HCT116 (cell line): Measurements from ENCODE around the gene ERCC5. TPM values are rescaled to one million over a fixed set of nuclear protein-coding genes. Genes with fewer than 3 reads are reported as not detected.

Experiments
- ATAC-seq: fragments of 200-7000 bp; cut with Tn5 transposase; 2 replicates; pipeline ENCODE4 v1.9.1; 2020; ENCODE audit warnings: mild to moderate bottlenecking, moderate library complexity
- BruUV-seq: library from RNA; stranded (reverse); fragments of 400-500 nt; replicated peaks from 2 replicates; lab custom pipeline; 2021; lab: Mats Ljungman, UMichigan
- CTCF ChIA-PET: fragments of 300-600 bp; sonication (Branson Sonifier 250); formaldehyde crosslinking; loops from one replicate; lab custom pipeline; 2021; ENCODE audit warnings: antibody characterized with exemption; lab: Charles Lee
- POLR2A ChIA-PET: fragments of 300-600, 350-600 bp; sonication (Branson Sonifier 250); formaldehyde crosslinking; loops from one replicate; lab custom pipeline; 2021; ENCODE audit warnings: antibody characterized with exemption; lab: Charles Lee
- RAD21 ChIA-PET, 2 experiments: fragments of 300-600 bp; sonication (Branson Sonifier 250); formaldehyde crosslinking; loops; one replicate each; lab custom pipeline; 2023; ENCODE audit warnings: low total read pairs in 2 of 2; ENCODE audit not compliant: uncharacterized antibody in 2 of 2, unreplicated experiment in 2 of 2, low non-redundant PET in 1 of 2; lab: Charles Lee
- DNase-seq: peaks from one replicate; pipeline ENCODE4 v3.0.0-alpha.2; 2010; ENCODE audit warnings: low read depth, low spot score
- H2AFZ ChIP-seq: fragments of 200-600 bp; shearing (Covaris generic), sonication (generic); 2 replicates; pipeline ENCODE4 v1.6.1; 2017; ENCODE audit warnings: low read depth, mixed run types, mixed read lengths, antibody characterized with exemption, low read length; ENCODE audit not compliant: poor library complexity, severe bottlenecking
- H3K27ac ChIP-seq: 2 replicates; pipeline ENCODE4 v1.5.1; 2012; ENCODE audit warnings: low read depth, low read length
- H3K27me3 ChIP-seq: fragments of 200-600 bp; sonication (generic); 2 replicates; pipeline ENCODE4 v1.6.1; 2016; ENCODE audit warnings: mixed run types, low read length, mixed read lengths; ENCODE audit not compliant: insufficient read depth
- H3K36me3 ChIP-seq, 2 experiments: fragments of 200-500 bp in 1 of 2; fragments of 200-600 bp in 1 of 2; sonication (Bioruptor generic) in 1 of 2; sonication (generic) in 1 of 2; 2 replicates each; pipeline versions ENCODE4 v1.5.1 to v1.6.1; 2014 to 2016; ENCODE audit warnings: low read length in 2 of 2, inconsistent platforms in 1 of 2, mixed read lengths in 1 of 2, mixed run types in 1 of 2; ENCODE audit not compliant: insufficient read depth in 2 of 2, control insufficient read depth in 1 of 2
- H3K4me1 ChIP-seq, 2 experiments: fragments of 200-600 bp in 1 of 2; sonication (generic) in 1 of 2; 2 replicates each; pipeline versions ENCODE4 v1.5.1 to v1.6.1; 2012 to 2017; ENCODE audit warnings: low read length in 2 of 2, inconsistent platforms in 1 of 2, mild to moderate bottlenecking in 1 of 2, mixed read lengths in 1 of 2, mixed run types in 1 of 2, moderate library complexity in 1 of 2; ENCODE audit not compliant: insufficient read depth in 2 of 2, control insufficient read depth in 1 of 2
- H3K4me2 ChIP-seq: fragments of 200-600 bp; sonication (generic); 2 replicates; pipeline ENCODE4 v1.6.1; 2017; ENCODE audit warnings: mixed run types, low read length, mixed read lengths
- H3K4me3 ChIP-seq, 2 experiments: fragments of 200-600 bp in 1 of 2; sonication (generic) in 1 of 2; replicated peaks in 1 of 2; 2 replicates each; pipeline ENCODE4 v1.5.1; 2011 to 2016; ENCODE audit warnings: low read length in 2 of 2, control low read depth in 1 of 2, low read depth in 1 of 2, mild to moderate bottlenecking in 1 of 2, mixed read lengths in 1 of 2, mixed run types in 1 of 2
- H3K79me2 ChIP-seq: fragments of 200-600 bp; sonication (generic); 2 replicates; pipeline ENCODE4 v1.6.1; 2017; ENCODE audit warnings: mild to moderate bottlenecking, mixed run types, low read length, moderate library complexity, mixed read lengths; ENCODE audit not compliant: insufficient read depth
- H3K9ac ChIP-seq: fragments of 200-600 bp; sonication (generic); 2 replicates; pipeline ENCODE4 v1.6.1; 2016; ENCODE audit warnings: low read length, mixed read lengths
- H3K9me2 ChIP-seq: fragments of 200-600 bp; sonication (generic), shearing (Covaris generic); 2 replicates; pipeline ENCODE4 v1.6.1; 2017; ENCODE audit warnings: mixed run types, mild to moderate bottlenecking, moderate library complexity; ENCODE audit not compliant: insufficient read depth
- H3K9me3 ChIP-seq, 2 experiments: fragments of 200-500 bp in 1 of 2; fragments of 200-600 bp in 1 of 2; sonication (Bioruptor generic) in 1 of 2; sonication (generic) in 1 of 2; 2 replicates each; pipeline ENCODE4 v1.6.1; 2014 to 2017; ENCODE audit warnings: low read length in 2 of 2, mixed read lengths in 2 of 2, inconsistent platforms in 1 of 2, low read depth in 1 of 2, mild to moderate bottlenecking in 1 of 2, mixed run types in 1 of 2, moderate library complexity in 1 of 2; ENCODE audit not compliant: control insufficient read depth in 1 of 2, insufficient read depth in 1 of 2
- H4K20me1 ChIP-seq: fragments of 200-600 bp; sonication (generic), shearing (Covaris generic); 2 replicates; pipeline ENCODE4 v1.6.1; 2017; ENCODE audit warnings: mixed run types, mild to moderate bottlenecking, moderate library complexity; ENCODE audit not compliant: insufficient read depth
- ATF3 ChIP-seq: IDR thresholded peaks from 2 replicates; pipeline ENCODE4 v1.6.1; 2012
- CBX3 ChIP-seq: IDR thresholded peaks from 2 replicates; pipeline ENCODE4 v1.6.1; 2012; ENCODE audit warnings: low read depth
- CEBPB ChIP-seq: IDR thresholded peaks from 2 replicates; pipeline ENCODE4 v1.6.1; 2012; ENCODE audit warnings: low read depth
- EGR1 ChIP-seq: IDR thresholded peaks from 2 replicates; pipeline ENCODE4 v1.6.1; 2012; ENCODE audit warnings: low read depth
- ELF1 ChIP-seq: IDR thresholded peaks from 2 replicates; pipeline ENCODE4 v1.6.1; 2012; ENCODE audit warnings: low read depth, borderline replicate concordance
- EZH2phosphoT487 ChIP-seq: fragments of 200-600 bp; IDR thresholded peaks from 2 replicates; pipeline ENCODE4 v1.6.1; 2018; ENCODE audit warnings: antibody characterized with exemption, borderline replicate concordance
- JUND ChIP-seq: IDR thresholded peaks from 2 replicates; pipeline ENCODE4 v1.6.1; 2012
- POLR2AphosphoS5 ChIP-seq: IDR thresholded peaks from 2 replicates; pipeline ENCODE4 v1.6.1; 2011; ENCODE audit warnings: mild to moderate bottlenecking, low read depth, low read length, moderate library complexity
- REST ChIP-seq: IDR thresholded peaks from 2 replicates; pipeline ENCODE4 v1.6.1; 2012; ENCODE audit warnings: low read depth
- SIN3A ChIP-seq: IDR thresholded peaks from 2 replicates; pipeline ENCODE4 v1.6.1; 2012; ENCODE audit warnings: low read depth
- SP1 ChIP-seq: IDR thresholded peaks from 2 replicates; pipeline ENCODE4 v1.6.1; 2012; ENCODE audit warnings: low read depth
- YY1 ChIP-seq: IDR thresholded peaks from 2 replicates; pipeline ENCODE4 v1.6.1; 2011; ENCODE audit warnings: low read length, low read depth, moderate library complexity, mild to moderate bottlenecking; ENCODE audit not compliant: insufficient replicate concordance; ENCODE audit errors: extremely low read depth
- ZBTB33 ChIP-seq: IDR thresholded peaks from 2 replicates; pipeline ENCODE4 v1.6.1; 2011; ENCODE audit warnings: mild to moderate bottlenecking, low read length, moderate library complexity; ENCODE audit not compliant: insufficient replicate concordance; ENCODE audit errors: extremely low read depth
- ZNF274 ChIP-seq: fragments of 200-500 bp; sonication (Bioruptor generic); IDR thresholded peaks from 2 replicates; pipeline ENCODE4 v1.6.1; 2014; ENCODE audit warnings: mild to moderate bottlenecking, low read depth, low read length, inconsistent platforms
- intact Hi-C: fragments of 100-400 bp; cut with micrococcal nuclease; formaldehyde crosslinking; loops from 2 replicates; pipeline ENCODE4 v1.10.0; 2022
- total RNA-seq: library from RNA; stranded (reverse); gene quantifications from one replicate; pipeline ENCODE4 v1.2.1, GENCODE V29; 2021; ENCODE audit not compliant: unreplicated experiment

Gene ERCC5
- total RNA-seq, 1 experiment from 2014 or later, result 25.6 TPM

- H3K4me3 ChIP-seq, result no peak overlapping the region
- no peak for DNase-seq
Observed at GRCh38 chr13:102897371-102898138, 51.7 kb downstream of the ERCC5 start.

GRCh38 chr13:102900193-102900608 lies 54.4 kb downstream of the ERCC5 start:
- H3K9ac ChIP-seq, result no peak overlapping the region
- no peaks in the 10 kb centered on the region for H3K9me2 ChIP-seq
- ChIA-PET CTCF (no interaction called here), POLR2A (no interaction called here), RAD21 (no interaction called here)
- no peaks in the 10 kb centered on the region for H4K20me1 ChIP-seq
- H3K4me3 ChIP-seq, result no peak overlapping the region
- H3K79me2 ChIP-seq, result no peaks in the 10 kb centered on the region
- no peak overlapping the region for H3K4me2 ChIP-seq
- H2AFZ ChIP-seq, result no peak overlapping the region
- ATAC-seq (no peak), DNase-seq (no peak)
- H3K4me1 ChIP-seq, result no peaks in the 10 kb centered on the region
- TF ChIP-seq JUND, result no peak
- TF ChIP-seq CBX3, result no peak
- TF ChIP-seq POLR2AphosphoS5, result no peak
- no peak for TF ChIP-seq EZH2phosphoT487
- TF ChIP-seq REST, result no peak
- no peak for TF ChIP-seq SP1
- TF ChIP-seq ATF3, result no peak
- no peak for TF ChIP-seq YY1
- TF ChIP-seq ELF1, result no peak
- TF ChIP-seq EGR1, result no peak
- TF ChIP-seq CEBPB, result no peak
- TF ChIP-seq ZBTB33, result no peak
- intact Hi-C loops, result no loop called here
- H3K36me3 ChIP-seq, result no peaks in the 10 kb centered on the region
- no peaks in the 10 kb centered on the region for H3K27me3 ChIP-seq
- no peak overlapping the region for H3K27ac ChIP-seq
- no peaks in the 10 kb centered on the region for H3K9me3 ChIP-seq
- BruUV-seq, result no TSS peak

More at GRCh38 chr13:102897371-102898138, 51.7 kb downstream of the ERCC5 start:
- H3K9me3 ChIP-seq, result no peaks in the 10 kb centered on the region
- no peak overlapping the region for H3K9ac ChIP-seq
- H3K36me3 ChIP-seq, result no peaks in the 10 kb centered on the region
- no peaks in the 10 kb centered on the region for H3K79me2 ChIP-seq
- H4K20me1 ChIP-seq, result no peaks in the 10 kb centered on the region
- ChIA-PET CTCF (no interaction called here), RAD21 (no interaction called here), POLR2A (no interaction called here)
- peaks cover 3% of the 10 kb centered on the region; the same call in 1 of the 2 replicates for H3K27me3 ChIP-seq
- TF ChIP-seq EGR1, result no peak
- TF ChIP-seq ZNF274, result no peak
- TF ChIP-seq SIN3A, result no peak
- no peak overlapping the region for H2AFZ ChIP-seq
- H3K27ac ChIP-seq, result no peak overlapping the region
- H3K4me1 ChIP-seq, result no peaks in the 10 kb centered on the region
- H3K9me2 ChIP-seq, result no peaks in the 10 kb centered on the region
- BruUV-seq, result no TSS peak
- ATAC-seq, result no peak
- H3K4me2 ChIP-seq, result no peak overlapping the region
- intact Hi-C loops, result no loop called here
